Ovary (tissue), 9 donors: ENCODE results near the gene FBXL16. TPM values are rescaled to one million over a fixed set of nuclear protein-coding genes. Genes with fewer than 3 reads are reported as not detected.

Experiments
- DNase-seq, 5 donors: peaks; one replicate each; pipeline ENCODE4 v3.0.0-alpha.2; 2019 to 2020
- H3K27ac ChIP-seq, 2 donors: fragments of 200-600 bp; one replicate each; pipeline versions ENCODE4 v1.5.1 to v1.8.0; 2019 to 2022
- H3K27me3 ChIP-seq: fragments of 200-600 bp; one replicate; pipeline ENCODE4 v1.8.0; 2022
- H3K36me3 ChIP-seq: fragments of 200-600 bp; sonication (generic); one replicate; pipeline ENCODE4 v1.5.1; 2019
- H3K4me1 ChIP-seq: one replicate; pipeline ENCODE4 v1.8.1; 2013; ENCODE audit warnings: mild to moderate bottlenecking, moderate library complexity; ENCODE audit not compliant: insufficient read depth
- H3K4me3 ChIP-seq: fragments of 200-600 bp; sonication (generic); one replicate; pipeline ENCODE4 v1.5.1; 2017
- H3K9me3 ChIP-seq, 2 donors: fragments of 200-600 bp in 1 of 2; sonication (generic) in 1 of 2; one replicate each; pipeline versions ENCODE4 v1.5.1 to v1.8.1; 2013 to 2019; ENCODE audit warnings: mild to moderate bottlenecking in 1 of 2, moderate library complexity in 1 of 2
- CTCF ChIP-seq, 3 donors: fragments of 450-650 bp in 2 of 3; fragments of 200-600 bp in 1 of 3; IDR thresholded peaks; one replicate each; pipeline versions ENCODE4 v1.5.1 to v1.8.0; 2016 to 2022; ENCODE audit warnings: antibody characterized with exemption in 3 of 3, mild to moderate bottlenecking in 1 of 3
- EP300 ChIP-seq: sonication (generic); formaldehyde crosslinking; IDR thresholded peaks from one replicate; pipeline ENCODE4 v1.6.1; 2017; ENCODE audit warnings: antibody characterized with exemption
- POLR2A ChIP-seq: fragments of 450-650 bp; IDR thresholded peaks from one replicate; pipeline ENCODE4 v1.6.1; 2017; ENCODE audit warnings: antibody characterized with exemption, mild to moderate bottlenecking, moderate library complexity
- WGBS, 3 donors: extraction: QIAGEN DNeasy Blood & Tissue Kit in 1 of 3; methylation state at CpG; one replicate each; pipeline versions ENCODE4 v1.1.5 to v1.1.7; 2013 to 2017; 5-methylcytosine and 5-hydroxymethylcytosine counted together
- intact Hi-C, 4 donors: fragments of 100-400 bp; cut with DNase I; formaldehyde crosslinking; loops; one replicate each; pipeline versions ENCODE4 v1.11.0 to v1.15.1; 2022 to 2023
- polyA plus RNA-seq, 2 donors: library from polyadenylated mRNA; stranded (reverse); fragments of 200-250 nt in 1 of 2; fragments of 350-450 nt in 1 of 2; fragmentation: Illumina TruSeq in 1 of 2; extraction: RNeasy Lipid Tissue Mini Kit (QIAGEN cat#74804) in 1 of 2; gene quantifications; one replicate each; pipeline ENCODE4 v1.2.3, GENCODE V29; 2013 to 2014
- total RNA-seq, 7 donors: library from RNA; depleted of rRNA in 2 of 7; stranded (reverse); fragments of >200 nt in 2 of 7; fragmentation: NEBNext Ultra II Directional in 3 of 7; extraction: Animal tissue kit (Norgen Biotek cat#: 25700) in 3 of 7; gene quantifications; one replicate each; pipeline versions ENCODE4 v1.1.0 to v1.2.4, GENCODE V29; 2016 to 2023
- donor health status: DM: no; HTN: no; CAD: no; lungs with moderate emphysema.
- donor health status: DM: no; HTN: no; CAD: no.
- donor health status: Bipolar disorder and iron deficiency.
- donor health status: DM: yes; HTN: yes; CAD: no.
- donor health status: DM: no; HTN: no; CAD: no.
- donor health status: DM: yes; HTN: yes; CAD: no.

The FBXL16 gene
- total and polyA plus RNA-seq, 9 donors, result 0.22 to 2.5 (median 0.95) TPM; not detected in 1

GRCh38 chr16:708959-709358 is 3.4 kb upstream of the FBXL16 start:
- Histone ChIP-seq H3K27ac (no peak overlapping the region), H3K4me1 (peaks cover 1% of the 10 kb centered on the region), H3K4me3 (no peak overlapping the region), H3K9me3 (no peaks in the 10 kb centered on the region), H3K36me3 (no peaks in the 10 kb centered on the region), H3K27me3 (peaks cover 7% of the 10 kb centered on the region)
- intact Hi-C loops, result no loop called here
- no peak for DNase-seq
- TF ChIP-seq EP300 (no peak), CTCF (IDR thresholded peaks at IDR 0.05) (no peak)
- 73 to 93% (median 78%) methylated on average over 2 to 4 of the region's 4 CpGs for WGBS, 3 donors

DNA sequence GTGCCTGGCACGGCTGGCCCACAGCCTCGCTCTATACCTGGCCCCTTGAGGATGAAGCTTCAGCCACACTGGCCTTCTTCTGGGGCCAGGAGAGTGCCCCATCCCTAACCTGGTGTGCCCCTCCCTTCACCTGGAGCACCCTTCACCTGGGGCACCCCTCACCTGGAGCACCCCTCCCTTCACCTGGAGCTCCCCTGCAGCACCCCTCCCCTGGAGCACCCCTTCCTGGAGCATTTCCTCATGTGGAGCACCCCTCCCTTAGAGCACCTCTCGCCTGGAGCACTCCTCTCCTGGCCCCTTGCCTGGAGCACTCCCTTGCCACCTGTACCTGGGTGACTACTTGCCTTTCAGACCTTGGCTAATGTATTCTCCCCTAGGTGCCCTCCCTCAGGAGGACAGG is 2.4 kb upstream of the FBXL16 start:
- no peak for TF ChIP-seq POLR2A
- no peak for TF ChIP-seq CTCF (IDR thresholded peaks at IDR 0.05)
- no peak for TF ChIP-seq EP300
- no peak overlapping the region for H3K27ac ChIP-seq
- H3K9me3 ChIP-seq, result no peaks in the 10 kb centered on the region
- DNase-seq, result no peak
- intact Hi-C loops, result no loop called here
- H3K4me3 ChIP-seq, result no peak overlapping the region
- peaks cover 7% of the 10 kb centered on the region for H3K27me3 ChIP-seq
- peaks cover 1% of the 10 kb centered on the region for H3K4me1 ChIP-seq
- no peaks in the 10 kb centered on the region for H3K36me3 ChIP-seq
- 53 to 54% (median 54%) methylated on average over 3 of the region's 3 CpGs for WGBS, 3 donors

DNA sequence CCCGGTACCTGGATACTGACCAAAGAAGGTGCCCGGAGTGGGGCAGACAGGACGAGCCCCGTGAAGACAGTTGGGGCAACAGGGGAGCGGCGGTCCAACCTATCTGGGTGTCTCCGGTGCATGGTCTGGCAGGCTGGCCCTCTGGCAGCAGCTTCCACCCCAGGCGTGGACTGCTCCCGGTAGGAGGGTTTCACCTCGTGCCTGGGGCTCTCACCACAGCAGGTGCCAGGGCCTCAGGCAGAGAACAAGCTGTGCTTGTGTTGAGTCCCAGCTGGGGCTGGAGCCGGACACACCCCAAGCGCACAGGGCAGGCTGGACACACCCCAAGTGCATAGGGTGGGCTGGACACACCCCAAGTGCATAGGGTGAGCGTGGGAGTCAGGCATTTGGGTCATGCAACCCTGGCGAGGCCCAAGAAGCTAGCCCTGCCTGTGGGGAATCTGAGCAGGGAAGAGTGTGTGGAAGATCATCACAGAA is 1.5 kb upstream of the FBXL16 start:
- TF ChIP-seq CTCF (IDR thresholded peaks at IDR 0.05) (no peak), POLR2A (no peak)
- no peaks in the 10 kb centered on the region for H3K9me3 ChIP-seq
- peaks cover 1% of the 10 kb centered on the region for H3K4me1 ChIP-seq
- no peaks in the 10 kb centered on the region for H3K36me3 ChIP-seq
- no peak for DNase-seq
- intact Hi-C loops, result no loop called here
- 22 to 35% (median 33%) methylated on average over 14 of the region's 14 CpGs for WGBS, 3 donors
- H3K27ac ChIP-seq, result no peak overlapping the region
- H3K4me3 ChIP-seq, result no peak overlapping the region
- peaks cover 9% of the 10 kb centered on the region for H3K27me3 ChIP-seq

DNA sequence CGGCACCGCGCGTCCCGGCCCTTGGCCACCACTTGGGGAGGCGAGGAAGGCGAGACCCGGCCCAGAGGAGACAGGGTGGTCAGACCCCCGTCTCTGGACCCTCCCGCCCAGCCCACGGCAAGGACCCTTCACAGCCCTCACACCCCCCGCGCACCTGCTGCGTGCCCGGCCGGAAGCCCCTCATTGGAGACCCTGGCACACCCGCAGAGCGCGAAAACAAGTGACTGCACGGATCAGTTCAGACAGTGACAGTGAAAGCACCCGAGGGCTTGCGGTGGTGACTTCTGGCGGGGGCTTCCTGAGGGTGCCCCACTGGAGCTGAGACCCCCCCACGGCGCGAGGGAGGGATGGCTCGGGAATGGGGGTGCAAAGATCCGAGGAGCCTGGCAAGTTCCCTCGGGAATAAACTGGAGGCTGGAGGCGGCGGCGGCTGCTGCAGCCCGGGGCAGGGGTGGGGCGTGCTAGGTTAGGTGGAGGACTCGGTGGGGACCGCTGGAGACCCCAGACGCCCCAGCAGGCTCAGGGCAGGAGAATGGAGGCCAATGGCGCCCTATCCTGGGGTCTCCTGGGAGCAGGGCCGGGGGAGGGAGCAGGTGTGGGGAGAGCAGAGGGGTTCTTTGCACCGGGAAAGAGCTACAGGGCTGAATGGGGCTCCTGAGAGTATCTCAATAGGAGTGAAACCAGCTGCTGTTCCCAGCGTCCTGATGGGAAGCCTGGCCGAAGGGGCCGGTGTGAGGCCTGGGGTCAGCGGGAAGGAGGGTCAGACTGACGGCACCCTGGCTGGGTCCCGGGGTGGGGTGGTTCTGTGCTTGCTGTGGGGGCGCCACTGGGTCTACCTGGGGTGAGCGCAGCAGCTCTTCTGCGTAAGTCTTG is 824 bp upstream of the FBXL16 start:
- Histone ChIP-seq H3K27me3 (peaks cover 9% of the 10 kb centered on the region), H3K4me3 (no peak overlapping the region), H3K27ac (no peak overlapping the region), H3K36me3 (no peaks in the 10 kb centered on the region), H3K9me3 (no peaks in the 10 kb centered on the region), H3K4me1 (peaks cover 1% of the 10 kb centered on the region)
- no peak for TF ChIP-seq POLR2A
- no peak for TF ChIP-seq CTCF (IDR thresholded peaks at IDR 0.05)
- TF ChIP-seq EP300, result no peak
- 2% methylated on average over 45 to 49 of the region's 49 CpGs for whole genome bisulfite sequencing, 3 donors
- no peak for DNase-seq
- intact Hi-C loops, result no loop called here
